GM18526 (cell line): ENCODE data around the gene AGTR1.

Experiments used
- POLR2A ChIP-seq: IDR thresholded peaks from 3 replicates; pipeline ENCODE4 v1.6.1; 2011; ENCODE audit not compliant: insufficient read length; ENCODE audit errors: extremely low read depth

Gene AGTR1

GRCh38 chr3:148737104-148737530, 39.4 kb downstream of the AGTR1 start:
- no peak for TF ChIP-seq POLR2A

- no peak for TF ChIP-seq POLR2A
Observed at GRCh38 chr3:148739720-148740119, 42.0 kb downstream of the AGTR1 start.

- no peak for TF ChIP-seq POLR2A
Observed at GRCh38 chr3:148740291-148740690, 42.6 kb downstream of the AGTR1 start.

GRCh38 chr3:148741219-148741618, 43.5 kb downstream of the AGTR1 start:
- no peak for TF ChIP-seq POLR2A

- no peak for TF ChIP-seq POLR2A
Observed at GRCh38 chr3:148742118-148742517, 44.4 kb downstream of the AGTR1 start.

- no peak for TF ChIP-seq POLR2A
Observed at GRCh38 chr3:148746053-148746452, 48.4 kb downstream of the AGTR1 start.

GRCh38 chr3:148748283-148748682, 50.6 kb downstream of the AGTR1 start:
- no peak for TF ChIP-seq POLR2A

- no peak for TF ChIP-seq POLR2A
Observed at GRCh38 chr3:148750296-148750695, 52.6 kb downstream of the AGTR1 start.

- TF ChIP-seq POLR2A, result no peak
Observed at GRCh38 chr3:148751461-148751860, 53.8 kb downstream of the AGTR1 start.

- TF ChIP-seq POLR2A, result no peak
Observed at GRCh38 chr3:148755570-148755969, 57.9 kb downstream of the AGTR1 start.

GRCh38 chr3:148756311-148756710, 58.6 kb downstream of the AGTR1 start:
- TF ChIP-seq POLR2A, result no peak

GRCh38 chr3:148757238-148758215, 59.8 kb downstream of the AGTR1 start:
- TF ChIP-seq POLR2A, result no peak

- TF ChIP-seq POLR2A, result no peak
Observed at GRCh38 chr3:148758303-148758884, 60.7 kb downstream of the AGTR1 start.

GRCh38 chr3:148759430-148759829, 61.7 kb downstream of the AGTR1 start:
- TF ChIP-seq POLR2A, result no peak

- TF ChIP-seq POLR2A, result no peak
Observed at GRCh38 chr3:148763156-148763680, 65.5 kb downstream of the AGTR1 start.

- no peak for TF ChIP-seq POLR2A
Observed at GRCh38 chr3:148763986-148764935, 66.6 kb downstream of the AGTR1 start.

GRCh38 chr3:148772361-148772760, 74.7 kb downstream of the AGTR1 start:
- no peak for TF ChIP-seq POLR2A
